ENCODE measurements around the gene RAC2.
"Not testable (repeated sequence)": the region's sequence is repeated elsewhere in the genome, so short reads cannot be mapped to it uniquely, and the experiment has no call there.

The RAC2 gene

DNA sequence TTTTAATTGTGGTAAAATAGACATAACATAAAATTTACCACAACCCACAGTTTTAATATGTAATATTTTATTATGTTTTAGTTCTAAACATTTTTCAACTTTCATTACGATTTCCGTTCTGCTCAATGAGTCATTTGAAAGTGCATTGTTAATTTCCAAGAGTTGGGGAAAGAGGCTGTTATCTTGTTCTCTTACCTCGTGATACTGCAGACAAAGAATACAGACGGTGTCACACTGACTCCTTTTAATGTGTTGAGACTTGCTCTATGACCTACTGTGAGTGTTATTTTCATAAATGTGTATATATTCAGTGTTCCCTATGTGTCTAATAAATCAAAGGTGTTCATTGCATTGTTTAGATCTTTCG, 10.8 kb upstream of the RAC2 start:
- TF ChIP-seq, protein P1, sequence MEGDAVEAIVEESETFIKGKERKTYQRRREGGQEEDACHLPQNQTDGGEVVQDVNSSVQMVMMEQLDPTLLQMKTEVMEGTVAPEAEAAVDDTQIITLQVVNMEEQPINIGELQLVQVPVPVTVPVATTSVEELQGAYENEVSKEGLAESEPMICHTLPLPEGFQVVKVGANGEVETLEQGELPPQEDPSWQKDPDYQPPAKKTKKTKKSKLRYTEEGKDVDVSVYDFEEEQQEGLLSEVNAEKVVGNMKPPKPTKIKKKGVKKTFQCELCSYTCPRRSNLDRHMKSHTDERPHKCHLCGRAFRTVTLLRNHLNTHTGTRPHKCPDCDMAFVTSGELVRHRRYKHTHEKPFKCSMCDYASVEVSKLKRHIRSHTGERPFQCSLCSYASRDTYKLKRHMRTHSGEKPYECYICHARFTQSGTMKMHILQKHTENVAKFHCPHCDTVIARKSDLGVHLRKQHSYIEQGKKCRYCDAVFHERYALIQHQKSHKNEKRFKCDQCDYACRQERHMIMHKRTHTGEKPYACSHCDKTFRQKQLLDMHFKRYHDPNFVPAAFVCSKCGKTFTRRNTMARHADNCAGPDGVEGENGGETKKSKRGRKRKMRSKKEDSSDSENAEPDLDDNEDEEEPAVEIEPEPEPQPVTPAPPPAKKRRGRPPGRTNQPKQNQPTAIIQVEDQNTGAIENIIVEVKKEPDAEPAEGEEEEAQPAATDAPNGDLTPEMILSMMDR (IDR thresholded peaks at IDR 0.05; ENCODE audit: low read depth, low read length), result no peak
- no peak overlapping the region for H3K4me3 ChIP-seq (ENCODE audit: low read depth, low read length)

DNA sequence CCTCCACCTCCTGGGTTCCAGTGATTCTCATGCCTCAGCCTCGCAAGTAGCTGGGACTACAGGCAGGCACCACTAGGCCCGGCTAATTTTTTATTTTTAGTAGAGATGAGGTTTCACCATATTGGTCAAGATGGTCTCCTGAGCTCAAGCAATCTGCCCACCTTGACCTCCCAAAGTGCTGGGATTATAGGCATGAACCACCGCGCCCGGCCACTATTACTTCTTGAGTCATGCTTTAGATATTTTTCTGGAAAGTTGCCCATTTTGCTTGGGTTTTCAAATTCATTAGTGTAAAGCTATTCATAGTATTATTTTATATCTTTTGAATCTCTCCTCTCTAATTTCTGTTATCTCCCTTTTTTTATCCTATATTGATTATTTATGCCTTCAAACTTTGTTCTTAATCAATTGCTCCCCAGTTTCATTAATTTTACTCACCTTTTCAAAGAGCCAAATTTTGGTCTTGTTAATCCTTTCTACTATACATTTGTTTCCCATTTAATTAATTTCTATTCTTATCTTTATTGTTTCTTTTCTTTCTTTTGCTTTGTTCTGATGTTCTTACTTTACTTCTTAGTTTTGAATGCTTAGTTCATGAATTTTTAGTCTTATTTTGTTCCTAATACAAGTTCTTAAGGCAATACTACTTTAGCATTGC, 10.3 kb upstream of the RAC2 start:
- TF ChIP-seq, protein P1 (IDR thresholded peaks at IDR 0.05; ENCODE audit: low read depth, low read length), result no peak
- H3K4me3 ChIP-seq (ENCODE audit: low read depth, low read length), result no peak overlapping the region

DNA sequence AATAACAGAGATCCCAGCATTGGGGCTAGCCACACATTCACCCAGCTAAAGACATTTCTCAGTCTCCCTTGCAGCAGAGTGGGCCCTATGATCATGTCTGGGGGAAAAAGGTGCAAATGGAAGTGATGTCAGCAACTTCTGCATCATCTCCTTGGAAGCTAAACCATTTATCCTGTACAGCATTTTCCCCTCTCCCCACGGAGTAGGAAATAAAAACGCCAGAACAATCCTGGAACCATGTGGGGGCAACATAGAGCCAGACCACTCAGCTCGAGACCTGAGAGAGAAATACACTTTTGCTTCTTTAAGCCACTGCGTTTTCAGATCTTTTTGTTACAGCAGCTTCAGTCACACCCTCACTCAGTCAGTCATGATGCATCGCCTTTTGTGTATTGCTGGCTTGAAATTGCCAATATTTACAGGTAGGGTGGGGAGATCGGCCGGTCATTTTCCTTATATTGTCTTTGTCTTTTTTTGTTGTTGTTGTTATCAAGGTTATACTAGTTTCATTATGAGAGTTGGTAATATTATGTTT, 9.1 kb upstream of the RAC2 start:
- TF ChIP-seq, protein P1 (IDR thresholded peaks at IDR 0.05; ENCODE audit: low read depth, low read length), result no peak
- H3K4me3 ChIP-seq (ENCODE audit: low read depth, low read length), result no peak overlapping the region

DNA sequence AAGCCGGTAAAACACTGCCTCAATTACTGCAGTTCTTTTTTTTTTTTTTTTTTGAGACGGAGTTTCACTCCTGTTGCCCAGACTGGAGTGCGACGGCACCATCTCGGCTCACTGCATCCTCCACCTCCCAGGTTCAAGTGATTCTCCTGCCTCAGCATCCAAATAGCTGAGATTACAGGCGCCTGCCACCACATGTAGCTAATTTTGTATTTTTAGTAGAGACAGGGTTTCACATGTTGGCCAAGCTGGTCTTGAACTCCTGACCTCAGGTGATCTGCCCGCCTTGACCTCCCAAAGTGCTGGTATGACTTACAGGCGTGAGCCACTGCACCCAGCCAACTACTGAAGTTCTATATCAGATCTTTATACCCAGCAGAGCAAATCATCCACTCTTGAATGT, 7.8 kb upstream of the RAC2 start:
- H3K4me3 ChIP-seq (ENCODE audit: low read depth, low read length), result not testable (repeated sequence)

DNA sequence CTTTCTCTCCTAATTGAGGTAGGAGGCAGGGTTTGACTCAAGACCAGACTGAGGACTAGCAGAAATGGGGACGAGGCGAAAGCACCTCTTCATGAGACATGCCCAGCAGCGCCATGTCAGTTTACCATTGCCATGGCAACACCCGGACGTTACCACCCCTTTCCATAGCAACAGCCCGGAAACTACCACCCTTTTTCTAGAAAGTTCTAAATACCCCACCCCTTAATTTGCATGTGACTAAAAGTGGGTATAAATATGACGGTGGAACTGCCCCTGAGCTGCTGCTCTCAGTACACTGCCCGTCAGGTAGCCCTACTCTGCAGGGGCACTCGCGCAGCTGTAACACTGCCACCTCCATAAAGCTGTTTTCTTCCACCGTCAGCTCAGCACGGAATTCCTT, 5.9 kb upstream of the RAC2 start:
- no peak overlapping the region for H3K4me3 ChIP-seq (ENCODE audit: low read depth, low read length)
- TF ChIP-seq, protein P1 (IDR thresholded peaks at IDR 0.05; ENCODE audit: low read depth, low read length), result no peak

DNA sequence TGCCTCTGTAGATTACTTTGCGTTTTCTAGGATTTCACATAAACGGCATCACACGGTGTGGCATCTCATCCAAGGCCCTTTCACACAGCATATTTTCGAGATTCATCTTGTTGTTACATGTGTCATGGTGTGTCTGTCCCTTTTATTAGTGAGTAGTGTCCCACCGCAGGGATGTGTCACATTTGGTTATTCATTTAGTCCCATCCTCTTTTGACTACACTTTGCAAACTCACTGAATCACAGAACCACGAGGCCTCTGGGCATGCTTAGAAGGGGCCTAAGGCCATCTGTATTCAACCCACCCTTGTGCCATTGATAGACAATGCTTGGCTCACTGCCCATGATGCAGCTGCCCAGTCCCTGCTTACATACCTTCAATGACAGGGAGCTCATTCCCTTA, 4.2 kb upstream of the RAC2 start:
- TF ChIP-seq, protein P1 (IDR thresholded peaks at IDR 0.05; ENCODE audit: low read depth, low read length), result no peak
- no peak overlapping the region for H3K4me3 ChIP-seq (ENCODE audit: low read depth, low read length)

DNA sequence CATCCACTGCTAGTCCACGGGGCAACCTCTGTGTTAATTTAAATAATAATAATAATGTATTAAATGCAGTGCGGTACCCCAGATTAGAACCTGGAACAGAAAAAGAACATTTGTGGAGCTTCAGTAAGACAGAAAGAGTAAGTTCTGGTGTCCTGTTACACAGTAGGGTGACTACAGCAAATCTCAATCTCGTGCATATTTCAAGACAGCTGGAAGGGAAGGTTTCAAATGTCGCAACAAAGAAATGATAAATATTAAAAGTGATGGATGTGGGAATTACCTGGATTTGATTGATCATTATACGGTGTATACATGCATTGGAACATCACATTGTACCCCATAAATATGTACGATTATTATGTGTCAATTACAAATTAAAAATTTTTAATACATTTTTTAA, 1.7 kb upstream of the RAC2 start:
- TF ChIP-seq, protein P1 (IDR thresholded peaks at IDR 0.05; ENCODE audit: low read depth, low read length), result no peak
- no peak overlapping the region for H3K4me3 ChIP-seq (ENCODE audit: low read depth, low read length)
